Adipocyte (in vitro differentiated cells): ENCODE measurements around the gene MAD1L1.

Source experiments
- DNase-seq: peaks from one replicate; pipeline ENCODE4 v3.0.0-alpha.2; 2015; ENCODE audit warnings: low read depth
- H3K27me3 ChIP-seq: replicated peaks from 2 replicates; pipeline ENCODE4 v1.7.0; 2013; ENCODE audit warnings: mild to moderate bottlenecking, low read length, moderate library complexity; ENCODE audit not compliant: control insufficient read depth, insufficient read depth
- H3K36me3 ChIP-seq: 2 replicates; pipeline ENCODE4 v1.7.0; 2013; ENCODE audit warnings: low read length, mild to moderate bottlenecking, moderate library complexity; ENCODE audit not compliant: control insufficient read depth, insufficient read depth, severe bottlenecking
- H3K4me1 ChIP-seq: 2 replicates; pipeline ENCODE4 v1.7.0; 2013; ENCODE audit warnings: mild to moderate bottlenecking, low read length, moderate library complexity; ENCODE audit not compliant: control insufficient read depth, insufficient read depth
- H3K4me3 ChIP-seq: 2 replicates; pipeline ENCODE4 v1.7.0; 2013; ENCODE audit warnings: mild to moderate bottlenecking, low read length, moderate library complexity
- H3K9ac ChIP-seq: 2 replicates; pipeline ENCODE4 v1.7.0; 2013; ENCODE audit warnings: mild to moderate bottlenecking, low read length, moderate library complexity
- H3K9me3 ChIP-seq: 2 replicates; pipeline ENCODE4 v1.7.0; 2013; ENCODE audit warnings: mild to moderate bottlenecking, low read length, moderate library complexity; ENCODE audit not compliant: control insufficient read depth

The MAD1L1 gene

GRCh38 chr7:2232766-2233520 is at the start of gene MAD1L1:
Gene MAD1L1 (minus strand): TSS chr7:2232945. CDS start chr7:2230133, 2,812 bp downstream.
- peaks cover 14% of the 10 kb centered on the region for H3K4me1 ChIP-seq
- H3K4me3 ChIP-seq: peak within 1 kb of the TSS; percentile 92
- no peaks in the 10 kb centered on the region for H3K27me3 ChIP-seq
- peaks cover 37% of the 10 kb centered on the region for H3K36me3 ChIP-seq
- DNase-seq: peak; percentile 98
- H3K9me3 ChIP-seq: no peaks in the 10 kb centered on the region
- peak within 1 kb of the TSS; percentile 88 for H3K9ac ChIP-seq

DNA sequence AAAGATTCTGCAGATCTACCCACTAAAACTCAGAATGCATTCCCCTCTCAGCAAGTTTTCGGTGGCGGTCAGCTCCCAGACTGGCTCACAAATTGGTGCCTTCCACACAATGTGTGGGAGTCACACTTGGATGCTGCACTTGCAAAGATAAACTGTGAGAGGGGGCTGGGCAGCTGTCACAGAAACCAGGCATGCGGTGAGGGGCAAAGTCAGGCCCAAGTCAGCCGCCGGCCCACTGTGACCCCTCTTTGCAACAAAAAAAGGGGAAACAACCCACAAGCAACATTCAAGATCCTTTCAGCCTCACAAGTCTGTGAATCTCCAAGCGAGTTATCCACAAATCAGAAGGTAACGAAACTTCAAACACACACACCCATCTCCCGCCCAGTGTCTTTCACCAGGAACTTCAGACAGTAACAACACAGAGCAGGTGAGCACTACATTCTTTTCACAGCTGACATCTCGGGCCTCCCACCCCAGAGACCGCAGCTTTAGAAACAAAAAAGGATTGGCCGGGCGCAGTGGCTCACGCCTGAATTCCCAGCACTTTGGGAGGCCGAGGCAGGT is 49.5 kb upstream of the MAD1L1 start:
- DNase-seq: no peak
- Histone ChIP-seq H3K9me3 (no peaks in the 10 kb centered on the region), H3K27me3 (no peaks in the 10 kb centered on the region), H3K4me1 (peaks cover 8% of the 10 kb centered on the region), H3K9ac (peak overlapping the region; percentile 54), H3K4me3 (no peak overlapping the region), H3K36me3 (no peaks in the 10 kb centered on the region)

DNA sequence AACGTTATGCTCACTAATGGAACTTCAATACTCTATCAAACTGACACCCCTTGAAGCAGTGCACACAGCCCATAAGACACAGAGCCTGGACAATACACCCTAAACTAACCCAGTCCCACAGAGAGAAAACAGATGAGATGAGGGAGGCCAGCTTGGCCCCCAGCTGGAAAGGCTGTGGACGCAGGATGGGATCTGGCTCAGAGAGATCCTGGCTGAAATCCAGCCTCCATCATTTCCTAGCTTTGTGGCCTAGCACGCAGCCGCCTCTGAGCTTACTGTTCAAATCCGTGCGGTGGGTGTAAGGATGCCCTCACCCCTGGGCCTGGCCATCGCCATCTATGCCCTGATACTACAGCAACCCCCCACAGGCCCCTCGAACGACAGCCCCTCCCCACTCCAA is 48.8 kb upstream of the MAD1L1 start:
- H3K9me3 ChIP-seq: no peaks in the 10 kb centered on the region

DNA sequence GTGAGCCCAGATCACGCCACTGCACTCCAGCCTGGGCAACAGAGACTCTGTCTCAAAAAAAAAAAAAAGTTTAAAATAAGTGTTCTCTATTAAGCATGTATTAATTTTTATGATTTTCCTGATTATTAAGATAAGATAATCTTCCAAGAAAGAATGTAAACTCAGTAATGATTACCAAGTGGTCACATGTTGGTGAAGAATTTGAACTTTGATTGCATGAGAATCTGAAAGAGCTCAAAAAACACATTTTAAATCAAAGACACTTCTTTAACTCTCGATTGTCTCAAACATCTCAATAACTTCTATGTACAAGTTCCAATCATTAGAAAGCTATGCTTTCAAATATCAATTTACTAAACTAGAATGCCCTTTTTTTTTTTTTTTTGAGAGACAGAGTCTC is 47.7 kb upstream of the MAD1L1 start:
- Histone ChIP-seq H3K27me3 (no peaks in the 10 kb centered on the region), H3K4me1 (peaks cover 8% of the 10 kb centered on the region), H3K4me3 (no peak overlapping the region), H3K9ac (no peak overlapping the region), H3K36me3 (no peaks in the 10 kb centered on the region), H3K9me3 (no peaks in the 10 kb centered on the region)
- no peak for DNase-seq

More for the DNA sequence above, 48.8 kb upstream of the MAD1L1 start:
- Histone ChIP-seq H3K4me3 (no peak overlapping the region), H3K4me1 (peaks cover 8% of the 10 kb centered on the region), H3K27me3 (no peaks in the 10 kb centered on the region), H3K9ac (peak overlapping the region; percentile 54), H3K36me3 (no peaks in the 10 kb centered on the region)
- DNase-seq: no peak

DNA sequence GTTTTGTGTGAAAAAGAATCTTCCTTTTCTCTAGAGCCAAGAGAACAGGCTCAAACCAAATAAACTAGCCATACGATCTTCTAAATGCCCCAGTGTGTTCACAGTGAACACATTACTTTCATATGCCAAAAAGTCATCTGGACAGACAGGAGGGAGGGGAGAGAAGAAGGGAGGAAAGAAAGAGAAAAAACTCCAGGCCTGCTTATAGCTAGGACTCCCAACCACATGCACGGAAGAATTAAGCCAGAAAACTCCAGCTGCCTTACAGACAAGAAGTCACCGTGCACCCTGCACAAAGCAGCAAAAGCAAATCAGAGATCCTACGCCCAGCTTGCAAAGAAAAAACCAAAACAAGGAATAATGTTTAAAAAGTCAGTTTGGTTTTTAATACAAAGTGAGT is 47.2 kb upstream of the MAD1L1 start:
- DNase-seq: no peak
- peaks cover 2% of the 10 kb centered on the region for H3K36me3 ChIP-seq
- H3K27me3 ChIP-seq: no peaks in the 10 kb centered on the region
- peaks cover 8% of the 10 kb centered on the region for H3K4me1 ChIP-seq
- H3K4me3 ChIP-seq: no peak overlapping the region
- H3K9ac ChIP-seq: no peak overlapping the region
- H3K9me3 ChIP-seq: no peaks in the 10 kb centered on the region

DNA sequence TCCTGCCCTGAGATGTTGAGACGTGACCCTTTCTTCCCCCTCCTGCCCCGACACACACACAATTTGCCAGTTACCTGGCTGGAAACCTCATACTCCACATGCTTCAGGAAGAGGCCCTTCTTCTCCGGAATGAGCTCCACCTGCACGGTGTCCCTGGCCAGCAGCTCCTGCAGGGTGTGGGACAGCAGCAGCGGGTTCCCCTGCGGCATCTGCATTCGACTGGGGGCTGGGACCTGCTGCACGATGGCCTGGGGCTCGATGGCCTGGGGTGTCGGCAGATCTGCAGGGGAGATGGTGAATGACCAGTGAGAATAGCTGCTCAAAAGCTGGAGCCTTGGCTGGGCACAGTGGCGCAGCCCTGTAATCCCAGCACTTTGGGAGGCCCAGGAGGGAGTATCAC is 45.3 kb upstream of the MAD1L1 start:
- Histone ChIP-seq H3K4me3 (no peak overlapping the region), H3K4me1 (peaks cover 8% of the 10 kb centered on the region), H3K27me3 (no peaks in the 10 kb centered on the region), H3K9ac (no peak overlapping the region), H3K36me3 (peaks cover 13% of the 10 kb centered on the region), H3K9me3 (no peaks in the 10 kb centered on the region)
- no peak for DNase-seq

GRCh38 chr7:2276107-2276506 is 43.4 kb upstream of the MAD1L1 start:
- Histone ChIP-seq H3K27me3 (no peaks in the 10 kb centered on the region), H3K4me1 (peaks cover 8% of the 10 kb centered on the region), H3K9ac (no peak overlapping the region), H3K9me3 (no peaks in the 10 kb centered on the region), H3K4me3 (no peak overlapping the region), H3K36me3 (peaks cover 19% of the 10 kb centered on the region)
- no peak for DNase-seq

DNA sequence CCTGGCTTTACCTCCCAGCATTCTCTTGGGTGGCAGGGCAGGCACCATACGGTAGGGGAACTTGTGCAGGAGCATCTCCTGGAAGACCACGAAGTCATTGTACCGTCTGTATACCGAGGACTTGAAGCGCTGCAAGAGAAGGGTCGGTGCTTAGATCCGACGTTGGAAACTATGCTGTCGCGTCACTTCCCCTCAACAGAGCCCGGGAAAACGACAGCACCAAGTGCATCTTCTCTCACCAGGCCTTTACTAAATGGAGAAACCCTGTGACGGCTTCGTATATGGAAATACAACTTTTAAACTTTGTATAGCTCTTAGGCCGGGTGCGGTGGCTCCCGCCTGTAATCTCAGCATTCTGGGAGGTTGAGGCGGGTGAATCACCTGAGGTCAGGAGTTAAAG is 42.4 kb upstream of the MAD1L1 start:
- no peaks in the 10 kb centered on the region for H3K9me3 ChIP-seq
- H3K36me3 ChIP-seq: peaks cover 21% of the 10 kb centered on the region
- no peaks in the 10 kb centered on the region for H3K27me3 ChIP-seq
- DNase-seq: no peak
- H3K9ac ChIP-seq: no peak overlapping the region
- H3K4me1 ChIP-seq: peaks cover 7% of the 10 kb centered on the region
- H3K4me3 ChIP-seq: no peak overlapping the region

GRCh38 chr7:2274666-2275065 is 41.9 kb upstream of the MAD1L1 start:
- peaks cover 21% of the 10 kb centered on the region for H3K36me3 ChIP-seq
- H3K4me1 ChIP-seq: peaks cover 3% of the 10 kb centered on the region

GRCh38 chr7:2273866-2274265 is 41.1 kb upstream of the MAD1L1 start:
- H3K27me3 ChIP-seq: no peaks in the 10 kb centered on the region
- H3K36me3 ChIP-seq: peaks cover 21% of the 10 kb centered on the region
- DNase-seq: no peak
- no peaks in the 10 kb centered on the region for H3K9me3 ChIP-seq
- no peak overlapping the region for H3K4me3 ChIP-seq
- peaks cover 3% of the 10 kb centered on the region for H3K4me1 ChIP-seq
- no peak overlapping the region for H3K9ac ChIP-seq

More at GRCh38 chr7:2274666-2275065, 41.9 kb upstream of the MAD1L1 start:
- Histone ChIP-seq H3K9ac (no peak overlapping the region), H3K9me3 (no peaks in the 10 kb centered on the region), H3K4me3 (no peak overlapping the region), H3K27me3 (no peaks in the 10 kb centered on the region)
- DNase-seq: no peak

- no peak for DNase-seq
Observed at GRCh38 chr7:2272031-2272430, 39.3 kb upstream of the MAD1L1 start.

More at GRCh38 chr7:2272031-2272430, 39.3 kb upstream of the MAD1L1 start:
- Histone ChIP-seq H3K27me3 (no peaks in the 10 kb centered on the region), H3K9ac (no peak overlapping the region), H3K4me3 (no peak overlapping the region), H3K9me3 (no peaks in the 10 kb centered on the region), H3K4me1 (peaks cover 3% of the 10 kb centered on the region), H3K36me3 (peaks cover 21% of the 10 kb centered on the region)
